CD4-positive, alpha-beta T cell treated with Interleukin-6 at 100 ng/mL for 8 hours (primary cell): ENCODE results near the gene MOBP.
A peak's percentile ranks its signal among the peaks of the same experiment; 100 is the strongest.
"Not testable (repeated sequence)": the region's sequence is repeated elsewhere in the genome, so short reads cannot be mapped to it uniquely, and the experiment has no call there.

Source experiments
- DNase-seq: peaks from one replicate; pipeline ENCODE4 v3.0.0-alpha.2; 2020; ENCODE audit warnings: mixed read lengths, low spot score

MOBP gene

GRCh38 chr3:39467394-39468107 is at the start of gene MOBP:
Gene MOBP (plus strand): TSS chr3:39467680. CDS start chr3:39502070, 34,390 bp downstream.
- no peak for DNase-seq

GRCh38 chr3:39418556-39419225 is 48.8 kb upstream of the MOBP start:
- DNase-seq: not testable (repeated sequence)

- DNase-seq: no peak
Observed at GRCh38 chr3:39419742-39420315, 47.7 kb upstream of the MOBP start.

GRCh38 chr3:39420543-39420942 is 46.9 kb upstream of the MOBP start:
- DNase-seq: no peak

GRCh38 chr3:39423436-39423970 is 44.0 kb upstream of the MOBP start:
- no peak for DNase-seq

GRCh38 chr3:39426312-39426711 is 41.2 kb upstream of the MOBP start:
- DNase-seq: no peak

- DNase-seq: no peak
Observed at GRCh38 chr3:39427506-39427905, 40.0 kb upstream of the MOBP start.

GRCh38 chr3:39428745-39429201 is 38.7 kb upstream of the MOBP start:
- DNase-seq: no peak

- DNase-seq: no peak
Observed at GRCh38 chr3:39429466-39429865, 38.0 kb upstream of the MOBP start.

GRCh38 chr3:39432342-39432741 is 35.1 kb upstream of the MOBP start:
- no peak for DNase-seq

GRCh38 chr3:39433642-39434041 is 33.8 kb upstream of the MOBP start:
- DNase-seq: no peak

- no peak for DNase-seq
Observed at GRCh38 chr3:39434574-39434973, 32.9 kb upstream of the MOBP start.

- DNase-seq: no peak
Observed at GRCh38 chr3:39435006-39435748, 32.3 kb upstream of the MOBP start.

GRCh38 chr3:39438880-39439279 is 28.6 kb upstream of the MOBP start:
- DNase-seq: no peak

- DNase-seq: no peak
Observed at GRCh38 chr3:39440316-39440715, 27.2 kb upstream of the MOBP start.

GRCh38 chr3:39443530-39443929 is 23.9 kb upstream of the MOBP start:
- no peak for DNase-seq

GRCh38 chr3:39445927-39446326 is 21.6 kb upstream of the MOBP start:
- no peak for DNase-seq

GRCh38 chr3:39446444-39446843 is 21.0 kb upstream of the MOBP start:
- no peak for DNase-seq

- peak; percentile 64 for DNase-seq
Observed at GRCh38 chr3:39447637-39448483, 19.6 kb upstream of the MOBP start.

GRCh38 chr3:39448506-39449233 is 18.8 kb upstream of the MOBP start:
- no peak for DNase-seq

GRCh38 chr3:39449796-39450195 is 17.7 kb upstream of the MOBP start:
- DNase-seq: no peak
